ENCODE results near the gene TM9SF2. TPM values are rescaled to one million over a fixed set of nuclear protein-coding genes. Genes with fewer than 3 reads are reported as not detected.

The TM9SF2 gene
- total RNA-seq, 2 experiments from 2014 or later: 48.0 to 48.1 TPM

DNA sequence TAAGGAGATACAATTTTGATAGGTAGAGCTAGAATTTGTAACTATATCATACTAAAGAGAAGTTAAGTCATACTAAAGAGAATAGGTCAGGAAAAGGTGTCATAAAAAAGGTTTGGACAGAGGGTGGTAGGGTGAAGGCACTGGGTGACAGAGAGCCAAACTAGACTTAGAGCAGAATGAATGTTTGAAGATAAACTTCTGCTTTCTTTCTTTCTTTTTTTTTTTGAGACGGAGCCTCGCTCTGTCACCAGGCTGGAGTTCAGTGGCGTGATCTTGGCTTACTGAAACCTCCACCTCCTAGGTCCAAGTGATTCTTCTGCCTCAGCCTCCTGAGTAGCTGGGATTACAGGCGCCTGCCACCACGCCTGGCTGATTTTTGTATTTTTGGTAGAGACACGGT, 44.1 kb downstream of the TM9SF2 start:
- Mint-ChIP-seq H3K9me3 (no peaks in the 10 kb centered on the region), H3K27me3 (no peaks in the 10 kb centered on the region), H3K4me3 (no peak overlapping the region), H3K27ac (no peak overlapping the region), H3K4me1 (ENCODE audit: low read depth) (peaks cover 38% of the 10 kb centered on the region), H3K36me3 (ENCODE audit: low read depth) (peaks cover 76% of the 10 kb centered on the region)
- ATAC-seq: no peak
- intact Hi-C loops (cut with micrococcal nuclease): no loop called here
- no peak for DNase-seq
- CTCF ChIA-PET: interaction anchor here (0.9 to 1.0 kb wide), 2 partner anchors 111 to 158 kb away, joined by 3 read pairs; no protein-coding TSS in a partner anchor
- POLR2A ChIA-PET: no interaction called here
- TF ChIP-seq, protein P1, sequence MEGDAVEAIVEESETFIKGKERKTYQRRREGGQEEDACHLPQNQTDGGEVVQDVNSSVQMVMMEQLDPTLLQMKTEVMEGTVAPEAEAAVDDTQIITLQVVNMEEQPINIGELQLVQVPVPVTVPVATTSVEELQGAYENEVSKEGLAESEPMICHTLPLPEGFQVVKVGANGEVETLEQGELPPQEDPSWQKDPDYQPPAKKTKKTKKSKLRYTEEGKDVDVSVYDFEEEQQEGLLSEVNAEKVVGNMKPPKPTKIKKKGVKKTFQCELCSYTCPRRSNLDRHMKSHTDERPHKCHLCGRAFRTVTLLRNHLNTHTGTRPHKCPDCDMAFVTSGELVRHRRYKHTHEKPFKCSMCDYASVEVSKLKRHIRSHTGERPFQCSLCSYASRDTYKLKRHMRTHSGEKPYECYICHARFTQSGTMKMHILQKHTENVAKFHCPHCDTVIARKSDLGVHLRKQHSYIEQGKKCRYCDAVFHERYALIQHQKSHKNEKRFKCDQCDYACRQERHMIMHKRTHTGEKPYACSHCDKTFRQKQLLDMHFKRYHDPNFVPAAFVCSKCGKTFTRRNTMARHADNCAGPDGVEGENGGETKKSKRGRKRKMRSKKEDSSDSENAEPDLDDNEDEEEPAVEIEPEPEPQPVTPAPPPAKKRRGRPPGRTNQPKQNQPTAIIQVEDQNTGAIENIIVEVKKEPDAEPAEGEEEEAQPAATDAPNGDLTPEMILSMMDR (IDR thresholded peaks at IDR 0.05): no peak

DNA sequence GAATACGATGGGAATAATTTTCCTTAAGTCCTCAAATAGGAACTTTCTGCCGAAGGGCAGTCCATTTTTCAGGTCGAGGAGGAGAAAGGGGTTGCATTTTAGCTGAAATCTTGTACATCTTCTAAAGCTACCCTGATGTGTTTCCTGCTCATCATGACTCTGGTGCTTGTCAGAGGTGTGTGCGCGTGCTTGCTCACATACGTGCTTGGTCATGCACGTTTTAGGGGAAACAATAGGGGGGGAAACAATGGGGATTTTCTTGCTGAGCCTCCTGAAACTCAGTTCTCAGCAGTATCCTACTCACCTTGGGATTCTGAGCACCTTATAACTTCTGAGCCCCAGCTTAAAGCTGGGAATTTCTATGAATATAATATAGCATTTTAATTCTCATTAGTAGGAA, 44.7 kb downstream of the TM9SF2 start:
- POLR2A ChIA-PET: no interaction called here
- Mint-ChIP-seq H3K4me3 (no peak overlapping the region), H3K4me1 (ENCODE audit: low read depth) (peaks cover 32% of the 10 kb centered on the region), H3K27ac (no peak overlapping the region), H3K36me3 (ENCODE audit: low read depth) (peaks cover 72% of the 10 kb centered on the region), H3K27me3 (no peaks in the 10 kb centered on the region), H3K9me3 (no peaks in the 10 kb centered on the region)
- TF ChIP-seq, protein P1 (IDR thresholded peaks at IDR 0.05): no peak
- CTCF ChIA-PET: interaction anchor here (0.9 to 1.0 kb wide), 2 partner anchors 110 to 158 kb away, joined by 3 read pairs; no protein-coding TSS in a partner anchor
- DNase-seq (no peak), ATAC-seq (no peak)
- intact Hi-C loops (cut with micrococcal nuclease): no loop called here

- no peaks in the 10 kb centered on the region for H3K9me3 Mint-ChIP-seq
- peaks cover 30% of the 10 kb centered on the region for H3K4me1 Mint-ChIP-seq (ENCODE audit: low read depth)
- ChIA-PET POLR2A (no interaction called here), CTCF (no interaction called here)
- TF ChIP-seq, protein P1 (IDR thresholded peaks at IDR 0.05): no peak
- ATAC-seq (no peak), DNase-seq (no peak)
- intact Hi-C loops (cut with micrococcal nuclease): no loop called here
- H3K27ac Mint-ChIP-seq: no peak overlapping the region
- peaks cover 74% of the 10 kb centered on the region for H3K36me3 Mint-ChIP-seq (ENCODE audit: low read depth)
- no peaks in the 10 kb centered on the region for H3K27me3 Mint-ChIP-seq
- no peak overlapping the region for H3K4me3 Mint-ChIP-seq
Measured at GRCh38 chr13:99546878-99547277, 45.6 kb downstream of the TM9SF2 start.

DNA sequence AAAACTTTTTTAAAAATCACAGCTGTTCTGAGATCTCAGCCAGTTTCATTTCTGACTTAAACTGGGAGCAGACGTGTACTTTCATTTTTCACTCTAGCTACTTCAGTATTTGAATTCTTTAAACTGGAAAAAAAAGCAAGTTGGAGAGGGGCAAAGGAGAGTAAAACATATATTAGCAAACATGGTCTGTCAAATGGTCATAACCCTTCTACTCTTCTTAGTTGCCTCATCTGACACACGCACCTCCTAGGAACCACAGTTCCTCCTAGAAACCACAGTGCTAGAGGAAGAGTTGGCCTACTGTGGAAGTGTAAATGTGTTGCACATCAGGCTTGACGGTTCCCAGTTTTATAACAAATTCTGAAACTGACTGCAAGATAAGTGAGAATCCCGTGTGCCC, 47.2 kb downstream of the TM9SF2 start:
- H3K27ac Mint-ChIP-seq: no peak overlapping the region
- DNase-seq (no peak), ATAC-seq (no peak)
- H3K9me3 Mint-ChIP-seq: no peaks in the 10 kb centered on the region
- no peaks in the 10 kb centered on the region for H3K27me3 Mint-ChIP-seq
- H3K4me3 Mint-ChIP-seq: no peak overlapping the region
- peaks cover 18% of the 10 kb centered on the region for H3K4me1 Mint-ChIP-seq (ENCODE audit: low read depth)
- intact Hi-C loops (cut with micrococcal nuclease): no loop called here
- ChIA-PET CTCF (no interaction called here), POLR2A (interaction anchor here (0.6 kb wide), 1 partner anchor 906 kb away, joined by 3 read pairs; no protein-coding TSS in a partner anchor)
- peaks cover 70% of the 10 kb centered on the region for H3K36me3 Mint-ChIP-seq (ENCODE audit: low read depth)
- TF ChIP-seq, protein P1 (IDR thresholded peaks at IDR 0.05): no peak

GRCh38 chr13:99553033-99553432, 51.8 kb downstream of the TM9SF2 start:
- ATAC-seq: no peak
- Mint-ChIP-seq H3K4me3 (no peak overlapping the region), H3K4me1 (ENCODE audit: low read depth) (peaks cover 27% of the 10 kb centered on the region), H3K27me3 (no peaks in the 10 kb centered on the region), H3K9me3 (no peaks in the 10 kb centered on the region), H3K27ac (no peak overlapping the region), H3K36me3 (ENCODE audit: low read depth) (peaks cover 55% of the 10 kb centered on the region)
- POLR2A ChIA-PET: no interaction called here
- TF ChIP-seq, protein P1 (IDR thresholded peaks at IDR 0.05): no peak
- no peak for DNase-seq
- CTCF ChIA-PET: interaction anchor here (1.1 to 1.2 kb wide), 3 partner anchors 25 to 165 kb away, joined by 3 read pairs; no protein-coding TSS in a partner anchor
- intact Hi-C loops (cut with micrococcal nuclease): no loop called here

Data from activated CD8-positive, alpha-beta T cell treated with anti-CD3 and anti-CD28 coated beads for 36 hours (primary cell).